Activated CD8-positive, alpha-beta T cell treated with anti-CD3 and anti-CD28 coated beads for 36 hours (primary cell): ENCODE measurements around the gene ZNF664. TPM values are rescaled to one million over a fixed set of nuclear protein-coding genes. Genes with fewer than 3 reads are reported as not detected.

ENCODE experiments used
- ATAC-seq: fragments of 200-7000 bp; cut with Tn5 transposase; one replicate; pipeline ENCODE4 v1.10.0; 2021; ENCODE audit warnings: mild to moderate bottlenecking, moderate library complexity
- CTCF ChIA-PET: fragments of 350-600 bp; sonication (Branson Sonifier 250); formaldehyde crosslinking; loops from one replicate; lab custom pipeline; 2021; ENCODE audit warnings: antibody characterized with exemption; lab: Charles Lee
- POLR2A ChIA-PET: fragments of 350-600 bp; sonication (Branson Sonifier 250); formaldehyde crosslinking; loops from one replicate; lab custom pipeline; 2021; ENCODE audit warnings: antibody characterized with exemption; lab: Charles Lee
- DNase-seq: peaks from one replicate; pipeline ENCODE4 v3.0.0-alpha.2; 2020
- H3K27ac Mint-ChIP-seq: one replicate; pipeline ENCODE4 v1.8.0; 2021; ENCODE audit warnings: mild to moderate bottlenecking, mixed read lengths
- H3K27me3 Mint-ChIP-seq: one replicate; pipeline ENCODE4 v1.8.0; 2021; ENCODE audit warnings: mixed read lengths
- H3K36me3 Mint-ChIP-seq: one replicate; pipeline ENCODE4 v1.8.0; 2021; ENCODE audit warnings: low read depth, mixed read lengths
- H3K4me1 Mint-ChIP-seq: one replicate; pipeline ENCODE4 v1.8.0; 2021; ENCODE audit warnings: low read depth, mixed read lengths
- H3K4me3 Mint-ChIP-seq: one replicate; pipeline ENCODE4 v1.8.0; 2021; ENCODE audit warnings: mild to moderate bottlenecking, moderate library complexity, mixed read lengths
- H3K9me3 Mint-ChIP-seq: one replicate; pipeline ENCODE4 v1.8.0; 2021; ENCODE audit warnings: mixed read lengths
- CTCF ChIP-seq: fragments of 200-600 bp; IDR thresholded peaks from one replicate; pipeline ENCODE4 v1.8.0; 2022; ENCODE audit warnings: antibody characterized with exemption, mild to moderate bottlenecking
- intact Hi-C: fragments of 100-400 bp; cut with micrococcal nuclease; formaldehyde crosslinking; loops from one replicate; pipeline ENCODE4 v1.10.0; 2022
- total RNA-seq, 2 experiments: library from RNA; stranded (reverse); gene quantifications; one replicate each; pipeline ENCODE4 v1.2.3, GENCODE V29; 2021

The ZNF664 gene
- total RNA-seq, 2 experiments from 2014 or later = 52.9 to 53.4 TPM

GRCh38 chr12:123958876-123959275, 14.1 kb upstream of the ZNF664 start:
- POLR2A ChIA-PET = no interaction called here
- CTCF ChIA-PET = interaction anchor here (1.0 to 2.4 kb wide), 3 partner anchors 10 to 28 kb away, joined by 3 to 7 read pairs (median 3); no protein-coding TSS in a partner anchor
- H3K4me1 Mint-ChIP-seq = peaks cover 3% of the 10 kb centered on the region
- no peaks in the 10 kb centered on the region for H3K9me3 Mint-ChIP-seq
- H3K4me3 Mint-ChIP-seq = no peak overlapping the region
- DNase-seq (no peak), ATAC-seq (no peak)
- H3K36me3 Mint-ChIP-seq = no peaks in the 10 kb centered on the region
- no peaks in the 10 kb centered on the region for H3K27me3 Mint-ChIP-seq
- no peak overlapping the region for H3K27ac Mint-ChIP-seq
- TF ChIP-seq CTCF = no peak
- intact Hi-C loops = no loop called here

- intact Hi-C loops = no loop called here
Measured at GRCh38 chr12:123960029-123960735, 12.8 kb upstream of the ZNF664 start.

GRCh38 chr12:123960856-123961255, 12.2 kb upstream of the ZNF664 start:
- H3K36me3 Mint-ChIP-seq = no peaks in the 10 kb centered on the region
- intact Hi-C loops = no loop called here
- no peak for TF ChIP-seq CTCF
- H3K27me3 Mint-ChIP-seq = no peaks in the 10 kb centered on the region
- H3K9me3 Mint-ChIP-seq = no peaks in the 10 kb centered on the region
- H3K4me1 Mint-ChIP-seq = peaks cover 3% of the 10 kb centered on the region
- DNase-seq (no peak), ATAC-seq (no peak)
- ChIA-PET CTCF (interaction anchor here (0.6 to 1.1 kb wide), 5 partner anchors 15 to 71 kb away, joined by 3 to 4 read pairs (median 3); no protein-coding TSS in a partner anchor), POLR2A (interaction anchor here (1.1 kb wide), 1 partner anchor 11 kb away, joined by 3 read pairs; no protein-coding TSS in a partner anchor)
- H3K27ac Mint-ChIP-seq = no peak overlapping the region
- no peak overlapping the region for H3K4me3 Mint-ChIP-seq

More at GRCh38 chr12:123960029-123960735, 12.8 kb upstream of the ZNF664 start:
- ATAC-seq (no peak), DNase-seq (no peak)
- Mint-ChIP-seq H3K4me1 (peaks cover 3% of the 10 kb centered on the region), H3K9me3 (no peaks in the 10 kb centered on the region), H3K27me3 (no peaks in the 10 kb centered on the region), H3K27ac (no peak overlapping the region), H3K36me3 (no peaks in the 10 kb centered on the region), H3K4me3 (no peak overlapping the region)
- ChIA-PET POLR2A (interaction anchor here (1.1 kb wide), 1 partner anchor 11 kb away, joined by 3 read pairs; no protein-coding TSS in a partner anchor), CTCF (interaction anchor here (0.6 to 1.1 kb wide), 4 partner anchors 14 to 72 kb away, joined by 3 to 4 read pairs (median 4); no protein-coding TSS in a partner anchor)
- TF ChIP-seq CTCF = no peak

GRCh38 chr12:123961585-123962345, 11.2 kb upstream of the ZNF664 start:
- Mint-ChIP-seq H3K36me3 (no peaks in the 10 kb centered on the region), H3K4me3 (no peak overlapping the region), H3K4me1 (peaks cover 3% of the 10 kb centered on the region), H3K27me3 (no peaks in the 10 kb centered on the region), H3K27ac (no peak overlapping the region), H3K9me3 (no peaks in the 10 kb centered on the region)
- intact Hi-C loops = no loop called here
- POLR2A ChIA-PET = interaction anchor here (1.1 to 1.2 kb wide), 2 partner anchors 10 to 53 kb away, joined by 3 to 4 read pairs; no protein-coding TSS in a partner anchor
- no peak for TF ChIP-seq CTCF
- no peak for DNase-seq
- CTCF ChIA-PET = interaction anchor here (1.0 to 2.1 kb wide), 4 partner anchors 20 to 57 kb away, joined by 3 to 7 read pairs (median 6); no protein-coding TSS in a partner anchor
- no peak for ATAC-seq
